ENCODE data around the gene TRIM63.

GRCh38 chr1:26047278-26047874 is 20.1 kb downstream of the TRIM63 start:
- TF ChIP-seq CTCF (IDR thresholded peaks at IDR 0.05) (no peak), NFE2L1 (CRISPR knock-in tag; IDR thresholded peaks at IDR 0.05) (no peak), IRF1 (CRISPR knock-in tag; IDR thresholded peaks at IDR 0.05) (no peak), HMGXB4 (CRISPR knock-in tag; IDR thresholded peaks at IDR 0.05) (no peak), SMAD3 (CRISPR knock-in tag; IDR thresholded peaks at IDR 0.05; ENCODE audit: borderline replicate concordance) (no peak), CREM (CRISPR knock-in tag; IDR thresholded peaks at IDR 0.05) (no peak), MAX (CRISPR knock-in tag; IDR thresholded peaks at IDR 0.05) (no peak), TEAD4 (CRISPR knock-in tag; IDR thresholded peaks at IDR 0.05) (no peak)
- TF ChIP-seq, protein P1, sequence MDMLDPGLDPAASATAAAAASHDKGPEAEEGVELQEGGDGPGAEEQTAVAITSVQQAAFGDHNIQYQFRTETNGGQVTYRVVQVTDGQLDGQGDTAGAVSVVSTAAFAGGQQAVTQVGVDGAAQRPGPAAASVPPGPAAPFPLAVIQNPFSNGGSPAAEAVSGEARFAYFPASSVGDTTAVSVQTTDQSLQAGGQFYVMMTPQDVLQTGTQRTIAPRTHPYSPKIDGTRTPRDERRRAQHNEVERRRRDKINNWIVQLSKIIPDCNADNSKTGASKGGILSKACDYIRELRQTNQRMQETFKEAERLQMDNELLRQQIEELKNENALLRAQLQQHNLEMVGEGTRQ (CRISPR knock-in tag; IDR thresholded peaks at IDR 0.05), result no peak
